Measurements from ENCODE around the gene BDH2.

- TF ChIP-seq PBX3 (IDR thresholded peaks at IDR 0.05) = no peak
- TF ChIP-seq CTCF (IDR thresholded peaks at IDR 0.05) = no peak
- TF ChIP-seq YY1 (IDR thresholded peaks at IDR 0.05; ENCODE audit: low read depth) = no peak
- TF ChIP-seq RXRA (IDR thresholded peaks at IDR 0.05; ENCODE audit: borderline replicate concordance, low read depth) = no peak
- TF ChIP-seq CHD2 (IDR thresholded peaks at IDR 0.05; ENCODE audit: low read length, partially characterized antibody) = no peak
- TF ChIP-seq TAF1 (IDR thresholded peaks at IDR 0.05; ENCODE audit: borderline replicate concordance, low read depth, low read length) = no peak
- TF ChIP-seq NRF1 (IDR thresholded peaks at IDR 0.05; ENCODE audit: low read depth, low read length) = no peak
These were observed 10.2 kb downstream of the BDH2 start for GRCh38 chr4:103089481-103089880.

All from SK-N-SH (cell line).